H9 (cell line): ENCODE measurements around the gene BORCS6. TPM values are rescaled to one million over a fixed set of nuclear protein-coding genes. Genes with fewer than 3 reads are reported as not detected.

Experiments
- DNase-seq: peaks from one replicate; pipeline ENCODE4 v3.0.0-alpha.2; 2017
- H2AFZ ChIP-seq: one replicate; pipeline ENCODE4 v1.6.1; 2013; ENCODE audit warnings: mild to moderate bottlenecking, low read length, control low read depth, moderate library complexity
- H2AK5ac ChIP-seq: 2 replicates; pipeline ENCODE4 v1.6.1; 2013; ENCODE audit warnings: low read length, control low read depth, mixed read lengths; ENCODE audit not compliant: insufficient read length
- H2BK120ac ChIP-seq: one replicate; pipeline ENCODE4 v1.6.1; 2013; ENCODE audit warnings: low read depth, mild to moderate bottlenecking, low read length, control low read depth, inconsistent platforms; ENCODE audit not compliant: poor library complexity, severe bottlenecking
- H2BK12ac ChIP-seq: 2 replicates; pipeline ENCODE4 v1.6.1; 2013; ENCODE audit warnings: low read length, control low read depth, mixed read lengths, low read depth; ENCODE audit not compliant: insufficient read length
- H2BK15ac ChIP-seq: 2 replicates; pipeline ENCODE4 v1.6.1; 2013; ENCODE audit warnings: low read depth, low read length, control low read depth
- H2BK20ac ChIP-seq: one replicate; pipeline ENCODE4 v1.6.1; 2013; ENCODE audit warnings: low read depth, mild to moderate bottlenecking, low read length, control low read depth, inconsistent platforms; ENCODE audit not compliant: poor library complexity, severe bottlenecking
- H2BK5ac ChIP-seq: 2 replicates; pipeline ENCODE4 v1.6.1; 2013; ENCODE audit warnings: low read length, control low read depth, mixed read lengths; ENCODE audit not compliant: insufficient read length
- H3K14ac ChIP-seq: 2 replicates; pipeline ENCODE4 v1.6.1; 2013; ENCODE audit warnings: low read length, control low read depth; ENCODE audit not compliant: insufficient read depth
- H3K18ac ChIP-seq: 2 replicates; pipeline ENCODE4 v1.6.1; 2013; ENCODE audit warnings: low read depth, mild to moderate bottlenecking, mixed read lengths, low read length, control low read depth; ENCODE audit not compliant: insufficient read length
- H3K23ac ChIP-seq: 2 replicates; pipeline ENCODE4 v1.6.1; 2013; ENCODE audit warnings: low read length, control low read depth, mixed read lengths, low read depth; ENCODE audit not compliant: insufficient read length
- H3K23me2 ChIP-seq: 2 replicates; pipeline ENCODE4 v1.6.1; 2013; ENCODE audit warnings: low read depth, mild to moderate bottlenecking, mixed read lengths, low read length, control low read depth; ENCODE audit not compliant: insufficient read length, poor library complexity, severe bottlenecking
- H3K27ac ChIP-seq: 2 replicates; pipeline ENCODE4 v1.5.1; 2013; ENCODE audit warnings: low read length, control low read depth, mixed read lengths, low read depth; ENCODE audit not compliant: insufficient read length
- H3K27me3 ChIP-seq: 2 replicates; pipeline ENCODE4 v1.6.1; 2013; ENCODE audit warnings: low read length, control low read depth, inconsistent platforms; ENCODE audit not compliant: insufficient read depth
- H3K4ac ChIP-seq: 2 replicates; pipeline ENCODE4 v1.6.1; 2013; ENCODE audit warnings: low read depth, mild to moderate bottlenecking, control low read depth, inconsistent platforms, low read length, moderate library complexity
- H3K4me1 ChIP-seq: 2 replicates; pipeline ENCODE4 v1.6.1; 2013; ENCODE audit warnings: low read length, control low read depth, inconsistent platforms; ENCODE audit not compliant: insufficient read depth
- H3K4me2 ChIP-seq: 2 replicates; pipeline ENCODE4 v1.6.1; 2013; ENCODE audit warnings: low read length, control low read depth, mixed read lengths; ENCODE audit not compliant: insufficient read length, insufficient read depth
- H3K56ac ChIP-seq: 2 replicates; pipeline ENCODE4 v1.6.1; 2013; ENCODE audit warnings: low read depth, mild to moderate bottlenecking, mixed read lengths, low read length, control low read depth; ENCODE audit not compliant: insufficient read length
- H3K79me1 ChIP-seq: 2 replicates; pipeline ENCODE4 v1.6.1; 2013; ENCODE audit warnings: low read depth, mild to moderate bottlenecking, moderate library complexity, low read length, control low read depth, inconsistent platforms; ENCODE audit not compliant: insufficient read depth, poor library complexity, severe bottlenecking
- H3K79me2 ChIP-seq: 2 replicates; pipeline ENCODE4 v1.6.1; 2013; ENCODE audit warnings: low read length, control low read depth, inconsistent platforms; ENCODE audit not compliant: insufficient read depth
- H3K9ac ChIP-seq: 2 replicates; pipeline ENCODE4 v1.6.1; 2013; ENCODE audit warnings: low read length, control low read depth, mixed read lengths; ENCODE audit not compliant: insufficient read length; ENCODE audit errors: extremely low read depth
- H3K9me3 ChIP-seq: one replicate; pipeline ENCODE4 v1.6.1; 2013; ENCODE audit warnings: low read depth, low read length, inconsistent platforms; ENCODE audit not compliant: control insufficient read depth
- H3T11ph ChIP-seq: one replicate; pipeline ENCODE4 v1.6.1; 2013; ENCODE audit warnings: mild to moderate bottlenecking, low read length, control low read depth, inconsistent platforms
- H4K20me1 ChIP-seq: one replicate; pipeline ENCODE4 v1.6.1; 2013; ENCODE audit not compliant: control insufficient read depth, insufficient read length, insufficient read depth
- H4K5ac ChIP-seq: 2 replicates; pipeline ENCODE4 v1.6.1; 2013; ENCODE audit warnings: low read depth, mild to moderate bottlenecking, mixed read lengths, low read length, control low read depth; ENCODE audit not compliant: insufficient read length
- H4K8ac ChIP-seq: replicated peaks from 2 replicates; pipeline ENCODE4 v1.6.1; 2013; ENCODE audit warnings: low read length, control low read depth, mixed read lengths, low read depth; ENCODE audit not compliant: insufficient read length
- H4K91ac ChIP-seq: 2 replicates; pipeline ENCODE4 v1.6.1; 2013; ENCODE audit warnings: low read depth, mild to moderate bottlenecking, moderate library complexity, mixed read lengths, low read length, control low read depth; ENCODE audit not compliant: insufficient read length
- H3K27ac Mint-ChIP-seq, 3 experiments: 2 replicates in 2 of 3; 3 replicates in 1 of 3; pipeline ENCODE4 v1.8.0; 2020 to 2021; ENCODE audit warnings: mixed read lengths in 3 of 3, mild to moderate bottlenecking in 1 of 3, moderate library complexity in 1 of 3
- H3K27me3 Mint-ChIP-seq: 2 replicates; pipeline ENCODE4 v1.8.0; 2021; ENCODE audit warnings: low read depth, mild to moderate bottlenecking, moderate library complexity, mixed read lengths
- H3K36me3 Mint-ChIP-seq, 3 experiments: 2 replicates in 2 of 3; 3 replicates in 1 of 3; pipeline ENCODE4 v1.8.0; 2020 to 2021; ENCODE audit warnings: low read depth in 3 of 3, mixed read lengths in 3 of 3; ENCODE audit not compliant: insufficient read depth in 1 of 3
- H3K4me1 Mint-ChIP-seq, 2 experiments: 2 replicates each; pipeline ENCODE4 v1.8.0; 2020; ENCODE audit warnings: mixed read lengths in 2 of 2
- H3K4me3 Mint-ChIP-seq, 2 experiments: 2 replicates in 1 of 2; 3 replicates in 1 of 2; pipeline ENCODE4 v1.8.0; 2020 to 2021; ENCODE audit warnings: mild to moderate bottlenecking in 2 of 2, mixed read lengths in 2 of 2, moderate library complexity in 1 of 2
- H3K9me3 Mint-ChIP-seq, 2 experiments: 2 replicates in 1 of 2; 3 replicates in 1 of 2; pipeline ENCODE4 v1.8.0; 2020; ENCODE audit warnings: mild to moderate bottlenecking in 2 of 2, mixed read lengths in 2 of 2, moderate library complexity in 1 of 2
- CTCF ChIP-seq: fragments of 200-600 bp; sonication (generic); conservative IDR thresholded peaks from 3 replicates; pipeline ENCODE4 v1.8.0; 2021; ENCODE audit warnings: antibody characterized with exemption, mild to moderate bottlenecking
- WGBS: extraction: QIAGEN DNeasy Blood & Tissue Kit; methylation state at CpG from one replicate; pipeline ENCODE4 v1.1.7; 2013; ENCODE audit warnings: missing lambda C conversion rate, low lambda C conversion rate, mixed read lengths; ENCODE audit not compliant: insufficient read length; ENCODE audit errors: extremely low coverage; 5-methylcytosine and 5-hydroxymethylcytosine counted together
- total RNA-seq: library from RNA; stranded (reverse); gene quantifications from 2 replicates; pipeline ENCODE4 v1.2.1, GENCODE V29; 2021

Gene BORCS6
- total RNA-seq, 1 experiment from 2014 or later: 3.1 TPM

GRCh38 chr17:8212312-8213180 lies 22.6 kb upstream of the BORCS6 start:
- Histone ChIP-seq H4K20me1 (no peaks in the 10 kb centered on the region), H3K23me2 (peaks cover 4% of the 10 kb centered on the region), H4K8ac (no peak overlapping the region), H4K91ac (no peak overlapping the region), H3K4me1 (no peaks in the 10 kb centered on the region), H3K56ac (no peak overlapping the region), H2BK120ac (no peak overlapping the region), H3K4ac (no peak overlapping the region), H2BK15ac (no peak overlapping the region), H2BK20ac (no peak overlapping the region), H3K18ac (no peak overlapping the region), H3K14ac (no peak overlapping the region), H3K23ac (no peak overlapping the region), H3K9me3 (no peaks in the 10 kb centered on the region), H3K27ac (no peak overlapping the region), H2AK5ac (no peak overlapping the region), H3K79me2 (peaks cover 4% of the 10 kb centered on the region; the same call in 1 of the 2 replicates), H2BK12ac (no peak overlapping the region), H3K27me3 (no peaks in the 10 kb centered on the region), H3T11ph (no peak overlapping the region), H2BK5ac (no peak overlapping the region), H3K4me2 (no peak overlapping the region), H4K5ac (no peak overlapping the region), H3K9ac (no peak overlapping the region), H3K79me1 (peaks cover 3% of the 10 kb centered on the region), H2AFZ (no peak overlapping the region)
- H3K9me3 Mint-ChIP-seq: no peaks in the 10 kb centered on the region
- H3K4me3 Mint-ChIP-seq: no peak overlapping the region
- no peak for DNase-seq
- peaks cover 2 to 6% (median 6%) of the 10 kb centered on the region in 3 experiments; a peak in 4 of 7 replicates for H3K36me3 Mint-ChIP-seq
- no peak overlapping the region for H3K27ac Mint-ChIP-seq
- no CpG with 5 or more reads among the region's 14 CpGs for WGBS
- TF ChIP-seq CTCF: no peak
- H3K4me1 Mint-ChIP-seq: peaks cover 10 to 15% of the 10 kb centered on the region in 2 experiments
- peaks cover 2% of the 10 kb centered on the region; the same call in 1 of the 2 replicates for H3K27me3 Mint-ChIP-seq
